Right lobe of liver (tissue), 6 donors: ENCODE data around the gene MAS1. TPM values are rescaled to one million over a fixed set of nuclear protein-coding genes. Genes with fewer than 3 reads are reported as not detected.

Experiments used
- ATAC-seq, 4 donors: fragments of 200-7000 bp; cut with Tn5 transposase; one replicate each; pipeline ENCODE4 v1.9.1; 2020; ENCODE audit warnings: mild to moderate bottlenecking in 4 of 4, moderate library complexity in 4 of 4
- DNase-seq, 3 donors: peaks; one replicate each; pipeline ENCODE4 v3.0.0-alpha.2; 2020
- H3K27ac ChIP-seq, 3 donors: fragments of 200-600 bp; one replicate each; pipeline ENCODE4 v1.8.0; 2022
- H3K27me3 ChIP-seq, 2 donors: fragments of 200-600 bp; one replicate each; pipeline ENCODE4 v1.8.0; 2022
- H3K36me3 ChIP-seq, 4 donors: fragments of 200-600 bp; sonication (generic) in 1 of 4; one replicate each; pipeline versions ENCODE4 v1.5.1 to v1.8.0; 2017 to 2022; ENCODE audit warnings: control low read depth in 1 of 4
- H3K4me1 ChIP-seq, 4 donors: fragments of 200-600 bp; sonication (generic) in 1 of 4; one replicate each; pipeline versions ENCODE4 v1.5.1 to v1.8.0; 2017 to 2022; ENCODE audit warnings: control low read depth in 1 of 4
- H3K4me3 ChIP-seq, 3 donors: fragments of 200-600 bp; one replicate each; pipeline ENCODE4 v1.8.0; 2022
- H3K9me3 ChIP-seq, 4 donors: fragments of 200-600 bp; sonication (generic) in 1 of 4; one replicate each; pipeline versions ENCODE4 v1.5.1 to v1.8.0; 2017 to 2022; ENCODE audit warnings: control low read depth in 1 of 4
- POLR2A ChIP-seq: fragments of 450-650 bp; IDR thresholded peaks from one replicate; pipeline ENCODE4 v1.6.1; 2017; ENCODE audit warnings: antibody characterized with exemption, mild to moderate bottlenecking
- WGBS: methylation state at CpG from one replicate; pipeline ENCODE4 v1.1.6; 2018; ENCODE audit warnings: low coverage, low lambda C conversion rate; ENCODE audit not compliant: insufficient coverage; ENCODE audit errors: missing lambda C conversion rate; 5-methylcytosine and 5-hydroxymethylcytosine counted together
- intact Hi-C, 2 donors: fragments of 100-400 bp; cut with DNase I; formaldehyde crosslinking; loops; one replicate each; pipeline versions ENCODE4 v1.11.2 to v1.14.1; 2022
- total RNA-seq, 6 experiments: library from RNA; depleted of rRNA in 2 of 6; stranded (reverse); fragments of >200 nt in 2 of 6; fragmentation: NEBNext Ultra II Directional in 3 of 6; extraction: Animal tissue kit (Norgen Biotek cat#: 25700) in 3 of 6; gene quantifications; one replicate each; pipeline versions ENCODE4 v1.1.0 to v1.2.4, GENCODE V29; 2016 to 2023
- TF ChIP-seq, protein P1 (sequence below), 4 donors: fragments of 200-600 bp in 3 of 4; fragments of 450-650 bp in 1 of 4; IDR thresholded peaks; one replicate each; pipeline versions ENCODE4 v1.5.1 to v1.8.0; 2016 to 2022; ENCODE audit warnings: antibody characterized with exemption in 4 of 4, mild to moderate bottlenecking in 2 of 4
- donor health status: DM: no; HTN: yes; CAD: no.
- donor health status: DM: no; HTN: no; CAD: no.
- donor health status: DM: no; HTN: no; CAD: no.
- donor health status: DM: no; HTN: yes; CAD: no.
- donor health status: DM: no; HTN: yes; CAD: no.

Gene MAS1
- total RNA-seq, 6 experiments from 2014 or later, result not detected

DNA sequence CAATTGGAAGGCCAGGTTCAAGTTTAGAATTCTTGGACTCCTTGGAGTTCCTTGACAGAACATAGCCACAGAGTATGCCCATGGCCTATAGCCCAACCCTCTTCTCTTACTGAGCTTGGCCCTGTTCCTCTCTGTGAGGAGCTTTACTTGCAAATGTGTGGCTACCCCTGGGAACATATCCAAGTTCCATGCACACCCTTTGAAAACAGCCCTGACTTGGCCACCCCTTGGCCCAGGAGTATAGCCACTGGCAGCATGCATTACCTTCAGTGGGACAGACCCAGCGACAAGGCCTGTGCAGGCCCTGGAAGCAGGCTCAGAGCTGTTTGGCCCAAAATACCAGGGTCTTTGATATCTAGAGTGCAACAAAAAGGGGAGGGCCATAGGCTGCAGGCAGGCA, 19.5 kb upstream of the MAS1 start:
- DNase-seq, result no peak
- Histone ChIP-seq H3K27me3 (no peaks in the 10 kb centered on the region), H3K4me1 (no peaks in the 10 kb centered on the region), H3K27ac (no peak overlapping the region), H3K4me3 (no peak overlapping the region), H3K36me3 (no peaks in the 10 kb centered on the region), H3K9me3 (no peaks in the 10 kb centered on the region)
- no peak for ATAC-seq
- no peak for TF ChIP-seq POLR2A
- TF ChIP-seq, protein P1, sequence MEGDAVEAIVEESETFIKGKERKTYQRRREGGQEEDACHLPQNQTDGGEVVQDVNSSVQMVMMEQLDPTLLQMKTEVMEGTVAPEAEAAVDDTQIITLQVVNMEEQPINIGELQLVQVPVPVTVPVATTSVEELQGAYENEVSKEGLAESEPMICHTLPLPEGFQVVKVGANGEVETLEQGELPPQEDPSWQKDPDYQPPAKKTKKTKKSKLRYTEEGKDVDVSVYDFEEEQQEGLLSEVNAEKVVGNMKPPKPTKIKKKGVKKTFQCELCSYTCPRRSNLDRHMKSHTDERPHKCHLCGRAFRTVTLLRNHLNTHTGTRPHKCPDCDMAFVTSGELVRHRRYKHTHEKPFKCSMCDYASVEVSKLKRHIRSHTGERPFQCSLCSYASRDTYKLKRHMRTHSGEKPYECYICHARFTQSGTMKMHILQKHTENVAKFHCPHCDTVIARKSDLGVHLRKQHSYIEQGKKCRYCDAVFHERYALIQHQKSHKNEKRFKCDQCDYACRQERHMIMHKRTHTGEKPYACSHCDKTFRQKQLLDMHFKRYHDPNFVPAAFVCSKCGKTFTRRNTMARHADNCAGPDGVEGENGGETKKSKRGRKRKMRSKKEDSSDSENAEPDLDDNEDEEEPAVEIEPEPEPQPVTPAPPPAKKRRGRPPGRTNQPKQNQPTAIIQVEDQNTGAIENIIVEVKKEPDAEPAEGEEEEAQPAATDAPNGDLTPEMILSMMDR (IDR thresholded peaks at IDR 0.05), result no peak
- intact Hi-C loops, result no loop called here
- WGBS, result no CpG with 5 or more reads among the region's 1 CpG

DNA sequence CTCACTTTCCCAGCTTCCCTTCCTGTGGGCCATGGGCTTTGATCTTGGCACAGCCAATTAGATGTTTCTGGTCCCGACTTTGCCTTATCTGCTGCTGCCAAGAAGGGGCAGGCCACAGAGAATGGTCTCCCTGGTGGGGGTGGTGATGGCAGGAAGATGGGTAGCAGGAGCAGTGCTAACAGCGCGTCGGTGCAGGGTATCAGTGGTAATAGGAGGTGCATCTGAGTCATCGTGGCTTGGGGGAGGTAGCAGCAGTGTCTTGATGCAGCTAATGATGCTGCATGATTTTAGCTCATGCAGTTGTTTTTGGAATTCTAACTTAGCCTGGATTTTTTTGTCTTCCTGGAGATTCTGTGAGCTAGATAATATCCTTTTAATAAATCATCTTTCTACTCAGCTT, 18.9 kb upstream of the MAS1 start:
- no peak overlapping the region for H3K4me3 ChIP-seq
- no peaks in the 10 kb centered on the region for H3K9me3 ChIP-seq
- TF ChIP-seq, protein P1 (IDR thresholded peaks at IDR 0.05), result no peak
- no peak for TF ChIP-seq POLR2A
- DNase-seq (no peak), ATAC-seq (no peak)
- H3K4me1 ChIP-seq, result no peaks in the 10 kb centered on the region
- no peaks in the 10 kb centered on the region for H3K27me3 ChIP-seq
- no peak overlapping the region for H3K27ac ChIP-seq
- WGBS, result 74% methylated on average over 3 of the region's 5 CpGs
- no peaks in the 10 kb centered on the region for H3K36me3 ChIP-seq
- intact Hi-C loops, result no loop called here

DNA sequence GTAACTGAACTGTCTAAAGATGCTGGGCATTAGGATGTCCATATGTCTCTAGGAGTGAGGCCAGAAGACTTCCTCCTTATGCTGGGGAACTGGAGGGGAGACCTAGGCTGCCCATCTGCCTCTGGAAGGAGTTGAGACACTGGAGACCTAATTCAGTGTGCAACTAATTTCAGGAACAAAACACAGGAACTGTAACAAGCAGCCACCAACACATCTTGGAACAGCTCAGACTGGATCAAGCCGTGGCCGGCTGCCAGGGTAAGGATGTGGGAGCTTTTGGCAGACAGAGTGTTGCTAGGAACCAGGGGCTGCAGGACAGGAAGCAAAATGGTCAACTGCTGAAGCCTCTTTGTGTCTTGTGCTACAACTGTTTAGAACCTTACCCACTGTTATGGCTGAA, 16.4 kb upstream of the MAS1 start:
- intact Hi-C loops, result no loop called here
- Histone ChIP-seq H3K4me3 (no peak overlapping the region), H3K27ac (no peak overlapping the region), H3K36me3 (no peaks in the 10 kb centered on the region), H3K27me3 (no peaks in the 10 kb centered on the region), H3K4me1 (no peaks in the 10 kb centered on the region), H3K9me3 (no peaks in the 10 kb centered on the region)
- ATAC-seq (peak in 1 of 4 donors; percentile 25), DNase-seq (peak in 1 of 3 donors; percentile 33)
- WGBS, result no CpG with 5 or more reads among the region's 2 CpGs
- TF ChIP-seq POLR2A, result no peak
- TF ChIP-seq, protein P1 (IDR thresholded peaks at IDR 0.05), result no peak

- Histone ChIP-seq H3K4me1 (no peaks in the 10 kb centered on the region), H3K36me3 (no peaks in the 10 kb centered on the region), H3K4me3 (no peak overlapping the region), H3K27me3 (no peaks in the 10 kb centered on the region), H3K27ac (no peak overlapping the region), H3K9me3 (no peaks in the 10 kb centered on the region)
- DNase-seq, result no peak
- no peak for TF ChIP-seq POLR2A
- TF ChIP-seq, protein P1 (IDR thresholded peaks at IDR 0.05), result no peak
- intact Hi-C loops, result no loop called here
- 0% methylated on average over 1 of the region's 4 CpGs for WGBS
- ATAC-seq, result peak in 1 of 4 donors; percentile 34
Measured at GRCh38 chr6:159875194-159875593, 15.6 kb upstream of the MAS1 start.

GRCh38 chr6:159876242-159876641, 14.5 kb upstream of the MAS1 start:
- Histone ChIP-seq H3K27ac (no peak overlapping the region), H3K9me3 (no peaks in the 10 kb centered on the region), H3K4me3 (no peak overlapping the region), H3K36me3 (no peaks in the 10 kb centered on the region), H3K27me3 (no peaks in the 10 kb centered on the region), H3K4me1 (no peaks in the 10 kb centered on the region)
- TF ChIP-seq, protein P1 (IDR thresholded peaks at IDR 0.05), result no peak
- no peak for TF ChIP-seq POLR2A
- 71% methylated on average over 3 of the region's 3 CpGs for whole genome bisulfite sequencing
- intact Hi-C loops, result no loop called here
- DNase-seq (no peak), ATAC-seq (no peak)
